ENCODE measurements around the gene PLAGL2.
"Not testable (repeated sequence)": the region's sequence is repeated elsewhere in the genome, so short reads cannot be mapped to it uniquely, and the experiment has no call there.

PLAGL2 gene

GRCh38 chr20:32199006-32199405 lies 8.5 kb downstream of the PLAGL2 start:
- Histone ChIP-seq H3K9me3 (ENCODE audit: low read length) (no peaks in the 10 kb centered on the region), H3K27ac (ENCODE audit: low read depth, low read length) (no peak overlapping the region), H3K36me3 (ENCODE audit: insufficient read depth, low read length) (peaks cover 51% of the 10 kb centered on the region), H3K4me3 (ENCODE audit: low read depth in 1 of 2, low read length in 2 of 2) (no peak overlapping the region), H3K9ac (ENCODE audit: low read length) (no peak overlapping the region), H3K27me3 (ENCODE audit: control insufficient read depth in 1 of 2, insufficient read depth in 2 of 2, low read length in 2 of 2) (no peaks in the 10 kb centered on the region), H3K4me1 (ENCODE audit: insufficient read depth, low read length) (peaks cover 8% of the 10 kb centered on the region)

- H3K27me3 ChIP-seq (ENCODE audit: control insufficient read depth in 1 of 2, insufficient read depth in 2 of 2, low read length in 2 of 2); H3K4me3 ChIP-seq (ENCODE audit: low read depth in 1 of 2, low read length in 2 of 2); H3K27ac ChIP-seq (ENCODE audit: low read depth, low read length); H3K9ac ChIP-seq (ENCODE audit: low read length); H3K9me3 ChIP-seq (ENCODE audit: low read length); H3K4me1 ChIP-seq (ENCODE audit: insufficient read depth, low read length): not testable (repeated sequence)
- H3K36me3 ChIP-seq (ENCODE audit: insufficient read depth, low read length), result peaks cover 45% of the 10 kb centered on the region
Measured at GRCh38 chr20:32197136-32197535, 10.4 kb downstream of the PLAGL2 start.

GRCh38 chr20:32196613-32197012 lies 10.9 kb downstream of the PLAGL2 start:
- H3K27ac ChIP-seq (ENCODE audit: low read depth, low read length), result not testable (repeated sequence)

GRCh38 chr20:32195581-32195980 lies 12.0 kb downstream of the PLAGL2 start:
- H3K4me1 ChIP-seq (ENCODE audit: insufficient read depth, low read length), result no peaks in the 10 kb centered on the region
- no peak overlapping the region for H3K4me3 ChIP-seq (ENCODE audit: low read depth in 1 of 2, low read length in 2 of 2)
- no peaks in the 10 kb centered on the region for H3K9me3 ChIP-seq (ENCODE audit: low read length)
- peaks cover 30% of the 10 kb centered on the region for H3K36me3 ChIP-seq (ENCODE audit: insufficient read depth, low read length)
- no peak overlapping the region for H3K9ac ChIP-seq (ENCODE audit: low read length)
- no peaks in the 10 kb centered on the region for H3K27me3 ChIP-seq (ENCODE audit: control insufficient read depth in 1 of 2, insufficient read depth in 2 of 2, low read length in 2 of 2)
- H3K27ac ChIP-seq (ENCODE audit: low read depth, low read length), result no peak overlapping the region

More at GRCh38 chr20:32196613-32197012, 10.9 kb downstream of the PLAGL2 start:
- not testable (repeated sequence) for H3K4me3 ChIP-seq (ENCODE audit: low read depth in 1 of 2, low read length in 2 of 2); H3K9me3 ChIP-seq (ENCODE audit: low read length); H3K27me3 ChIP-seq (ENCODE audit: control insufficient read depth in 1 of 2, insufficient read depth in 2 of 2, low read length in 2 of 2); H3K9ac ChIP-seq (ENCODE audit: low read length); H3K4me1 ChIP-seq (ENCODE audit: insufficient read depth, low read length)
- peaks cover 39% of the 10 kb centered on the region for H3K36me3 ChIP-seq (ENCODE audit: insufficient read depth, low read length)

GRCh38 chr20:32193996-32194395 lies 13.5 kb downstream of the PLAGL2 start:
- H3K4me1 ChIP-seq (ENCODE audit: insufficient read depth, low read length), result peaks cover 6% of the 10 kb centered on the region
- H3K36me3 ChIP-seq (ENCODE audit: insufficient read depth, low read length), result peaks cover 18% of the 10 kb centered on the region
- no peak overlapping the region for H3K9ac ChIP-seq (ENCODE audit: low read length)
- H3K9me3 ChIP-seq (ENCODE audit: low read length), result no peaks in the 10 kb centered on the region
- H3K27me3 ChIP-seq (ENCODE audit: control insufficient read depth in 1 of 2, insufficient read depth in 2 of 2, low read length in 2 of 2), result no peaks in the 10 kb centered on the region
- H3K4me3 ChIP-seq (ENCODE audit: low read depth in 1 of 2, low read length in 2 of 2), result no peak overlapping the region
- H3K27ac ChIP-seq (ENCODE audit: low read depth, low read length), result no peak overlapping the region

- not testable (repeated sequence) for H3K27ac ChIP-seq (ENCODE audit: low read depth, low read length); H3K9me3 ChIP-seq (ENCODE audit: low read length); H3K9ac ChIP-seq (ENCODE audit: low read length); H3K4me3 ChIP-seq (ENCODE audit: low read depth in 1 of 2, low read length in 2 of 2); H3K27me3 ChIP-seq (ENCODE audit: control insufficient read depth in 1 of 2, insufficient read depth in 2 of 2, low read length in 2 of 2)
- peaks cover 12% of the 10 kb centered on the region for H3K4me1 ChIP-seq (ENCODE audit: insufficient read depth, low read length)
- H3K36me3 ChIP-seq (ENCODE audit: insufficient read depth, low read length), result peaks cover 11% of the 10 kb centered on the region
Measured at GRCh38 chr20:32193336-32193735, 14.2 kb downstream of the PLAGL2 start.

- Histone ChIP-seq H3K27ac (ENCODE audit: low read depth, low read length) (no peak overlapping the region), H3K4me1 (ENCODE audit: insufficient read depth, low read length) (peaks cover 19% of the 10 kb centered on the region), H3K9ac (ENCODE audit: low read length) (no peak overlapping the region)
Measured at GRCh38 chr20:32192698-32193097, 14.8 kb downstream of the PLAGL2 start.

GRCh38 chr20:32191873-32192272 lies 15.7 kb downstream of the PLAGL2 start:
- Histone ChIP-seq H3K4me1 (ENCODE audit: insufficient read depth, low read length) (peaks cover 20% of the 10 kb centered on the region), H3K27me3 (ENCODE audit: control insufficient read depth in 1 of 2, insufficient read depth in 2 of 2, low read length in 2 of 2) (no peaks in the 10 kb centered on the region), H3K36me3 (ENCODE audit: insufficient read depth, low read length) (peaks cover 10% of the 10 kb centered on the region), H3K27ac (ENCODE audit: low read depth, low read length) (no peak overlapping the region), H3K9me3 (ENCODE audit: low read length) (no peaks in the 10 kb centered on the region), H3K4me3 (ENCODE audit: low read depth in 1 of 2, low read length in 2 of 2) (no peak overlapping the region), H3K9ac (ENCODE audit: low read length) (no peak overlapping the region)

More at GRCh38 chr20:32192698-32193097, 14.8 kb downstream of the PLAGL2 start:
- Histone ChIP-seq H3K27me3 (ENCODE audit: control insufficient read depth in 1 of 2, insufficient read depth in 2 of 2, low read length in 2 of 2) (no peaks in the 10 kb centered on the region), H3K4me3 (ENCODE audit: low read depth in 1 of 2, low read length in 2 of 2) (no peak overlapping the region), H3K9me3 (ENCODE audit: low read length) (no peaks in the 10 kb centered on the region), H3K36me3 (ENCODE audit: insufficient read depth, low read length) (peaks cover 10% of the 10 kb centered on the region)

- Histone ChIP-seq H3K4me3 (ENCODE audit: low read depth in 1 of 2, low read length in 2 of 2) (no peak overlapping the region), H3K9me3 (ENCODE audit: low read length) (no peaks in the 10 kb centered on the region), H3K27me3 (ENCODE audit: control insufficient read depth in 1 of 2, insufficient read depth in 2 of 2, low read length in 2 of 2) (no peaks in the 10 kb centered on the region), H3K9ac (ENCODE audit: low read length) (no peak overlapping the region), H3K27ac (ENCODE audit: low read depth, low read length) (no peak overlapping the region), H3K36me3 (ENCODE audit: insufficient read depth, low read length) (peaks cover 10% of the 10 kb centered on the region), H3K4me1 (ENCODE audit: insufficient read depth, low read length) (peaks cover 20% of the 10 kb centered on the region)
Measured at GRCh38 chr20:32191422-32191821, 16.1 kb downstream of the PLAGL2 start.

GRCh38 chr20:32190616-32191415 lies 16.7 kb downstream of the PLAGL2 start:
- Histone ChIP-seq H3K27me3 (ENCODE audit: control insufficient read depth in 1 of 2, insufficient read depth in 2 of 2, low read length in 2 of 2) (no peaks in the 10 kb centered on the region), H3K9me3 (ENCODE audit: low read length) (no peaks in the 10 kb centered on the region), H3K4me3 (ENCODE audit: low read depth in 1 of 2, low read length in 2 of 2) (peak overlapping the region; percentile 58 to 79), H3K9ac (ENCODE audit: low read length) (peak overlapping the region; percentile 56), H3K27ac (ENCODE audit: low read depth, low read length) (peak overlapping the region; percentile 61), H3K36me3 (ENCODE audit: insufficient read depth, low read length) (peaks cover 9% of the 10 kb centered on the region), H3K4me1 (ENCODE audit: insufficient read depth, low read length) (peaks cover 20% of the 10 kb centered on the region)

GRCh38 chr20:32189691-32190615 lies 17.6 kb downstream of the PLAGL2 start:
- Histone ChIP-seq H3K9ac (ENCODE audit: low read length) (peak overlapping the region; percentile 56), H3K27ac (ENCODE audit: low read depth, low read length) (peak overlapping the region; percentile 61), H3K4me1 (ENCODE audit: insufficient read depth, low read length) (peaks cover 20% of the 10 kb centered on the region), H3K9me3 (ENCODE audit: low read length) (no peaks in the 10 kb centered on the region), H3K4me3 (ENCODE audit: low read depth in 1 of 2, low read length in 2 of 2) (peak overlapping the region; percentile 58 to 79), H3K27me3 (ENCODE audit: control insufficient read depth in 1 of 2, insufficient read depth in 2 of 2, low read length in 2 of 2) (no peaks in the 10 kb centered on the region), H3K36me3 (ENCODE audit: insufficient read depth, low read length) (peaks cover under 1% of the 10 kb centered on the region)
